HepG2 (cell line): ENCODE results near the gene CTBP1. TPM values are rescaled to one million over a fixed set of nuclear protein-coding genes. Genes with fewer than 3 reads are reported as not detected.

ENCODE experiments used
- ATAC-seq: fragments of 200-7000 bp; cut with Tn5 transposase; 3 replicates; pipeline ENCODE4 v1.9.1; 2020; ENCODE audit warnings: mild to moderate bottlenecking, moderate library complexity
- BruUV-seq: library from RNA; stranded (reverse); fragments of 400-500 nt; replicated peaks from 2 replicates; lab custom pipeline; 2021; lab: Mats Ljungman, UMichigan
- CTCF ChIA-PET: fragments of 300-600 bp; formaldehyde crosslinking; extraction: SDS; loops from one replicate; lab custom pipeline; 2021; ENCODE audit warnings: low total read pairs, inconsistent platforms, low intra/inter-chr PET ratio; lab: Yijun Ruan, JAX
- POLR2A ChIA-PET: fragments of 350-600 bp; sonication (Branson Sonifier 250); formaldehyde crosslinking; loops from one replicate; lab custom pipeline; 2020; ENCODE audit warnings: antibody characterized with exemption, inconsistent platforms; lab: Yijun Ruan, JAX
- DNase-seq: peaks from one replicate; pipeline ENCODE4 v3.0.0-alpha.2; 2015; ENCODE audit warnings: low spot score
- FAIRE-seq: peaks from 3 replicates; lab custom pipeline; 2011; peaks lifted over from hg19 to GRCh38; lab: Jason Lieb, UNC
- H2AFZ ChIP-seq: one replicate; pipeline ENCODE4 v1.6.1; 2011; ENCODE audit warnings: low read length, inconsistent platforms
- H3K27ac ChIP-seq: fragments of 300-600 bp; 3 replicates; pipeline ENCODE4 v1.8.0; 2011; ENCODE audit warnings: mixed run types, mild to moderate bottlenecking, mixed read lengths, low read length, inconsistent platforms; ENCODE audit not compliant: insufficient read depth; ENCODE audit errors: extremely low read length
- H3K27me3 ChIP-seq, 2 experiments: fragments of 200-600 bp in 1 of 2; 2 replicates in 1 of 2; 3 replicates in 1 of 2; pipeline versions ENCODE4 v1.6.0 to v1.8.0; 2011; ENCODE audit warnings: low read length in 2 of 2, mild to moderate bottlenecking in 2 of 2, moderate library complexity in 2 of 2, inconsistent platforms in 1 of 2; ENCODE audit not compliant: insufficient read depth in 2 of 2, control insufficient read depth in 1 of 2
- H3K36me3 ChIP-seq, 2 experiments: fragments of 200-600 bp in 1 of 2; replicated peaks in 1 of 2; 2 replicates in 1 of 2; 3 replicates in 1 of 2; pipeline versions ENCODE4 v1.5.1 to v1.8.0; 2011; ENCODE audit warnings: low read length in 2 of 2, inconsistent platforms in 1 of 2; ENCODE audit not compliant: insufficient read depth in 2 of 2, control insufficient read depth in 1 of 2
- H3K4me1 ChIP-seq: 2 replicates; pipeline ENCODE4 v1.5.1; 2012; ENCODE audit warnings: low read length, inconsistent platforms; ENCODE audit not compliant: insufficient read depth
- H3K4me2 ChIP-seq: 2 replicates; pipeline ENCODE4 v1.6.0; 2011; ENCODE audit warnings: low read depth, low read length, inconsistent platforms
- H3K4me3 ChIP-seq, 3 experiments: fragments of 200-600 bp in 1 of 3; sonication (generic), shearing (Covaris generic) in 1 of 3; replicated peaks in 1 of 3; 2 replicates each; pipeline ENCODE4 v1.5.1; 2011 to 2016; ENCODE audit warnings: low read length in 3 of 3, inconsistent platforms in 2 of 3, low read depth in 2 of 3, mild to moderate bottlenecking in 2 of 3, control low read depth in 1 of 3, mixed read lengths in 1 of 3; ENCODE audit not compliant: insufficient read depth in 1 of 3
- H3K79me2 ChIP-seq: one replicate; pipeline ENCODE4 v1.6.1; 2011; ENCODE audit warnings: low read length, inconsistent platforms; ENCODE audit not compliant: insufficient read depth
- H3K9ac ChIP-seq: 2 replicates; pipeline ENCODE4 v1.6.0; 2011; ENCODE audit warnings: mild to moderate bottlenecking, low read depth, low read length, inconsistent platforms; ENCODE audit not compliant: insufficient read depth
- H3K9me3 ChIP-seq: 2 replicates; pipeline ENCODE4 v1.5.1; 2012; ENCODE audit warnings: mild to moderate bottlenecking, low read length
- H4K20me1 ChIP-seq: 2 replicates; pipeline ENCODE4 v1.6.0; 2011; ENCODE audit warnings: inconsistent platforms, mild to moderate bottlenecking, low read length, moderate library complexity; ENCODE audit not compliant: insufficient read depth
- CERS6 ChIP-seq: sonication (generic); formaldehyde crosslinking; IDR thresholded peaks from 2 replicates; pipeline ENCODE4 v1.5.0; 2020; ENCODE audit warnings: missing genetic modification reagents
- GMEB1 ChIP-seq: sonication (generic); formaldehyde crosslinking; IDR thresholded peaks from 2 replicates; pipeline ENCODE4 v1.5.1; 2020; ENCODE audit warnings: missing genetic modification reagents, mild to moderate bottlenecking, borderline replicate concordance
- RBFOX2 ChIP-seq: fragments of 200-400 bp; formaldehyde crosslinking; IDR thresholded peaks from 2 replicates; pipeline ENCODE4 v1.6.1; 2017; ENCODE audit warnings: low read depth, mild to moderate bottlenecking, low read length
- SIN3B ChIP-seq: fragments of 150-350 bp; IDR thresholded peaks from 2 replicates; pipeline ENCODE4 v1.6.1; 2014; ENCODE audit warnings: low read length
- SOX6 ChIP-seq, 2 experiments: fragments of 450-650 bp in 1 of 2; sonication (generic) in 1 of 2; formaldehyde crosslinking in 1 of 2; IDR thresholded peaks; 2 replicates each; pipeline versions ENCODE4 v1.4.0 to v1.6.1; 2017 to 2020; ENCODE audit warnings: antibody characterized with exemption in 1 of 2, mild to moderate bottlenecking in 1 of 2, missing genetic modification reagents in 1 of 2
- TEAD2 ChIP-seq: sonication (generic); formaldehyde crosslinking; IDR thresholded peaks from 2 replicates; pipeline ENCODE4 v1.9.0; 2021; ENCODE audit warnings: missing genetic modification reagents
- ZBTB14 ChIP-seq: sonication (generic); formaldehyde crosslinking; IDR thresholded peaks from 2 replicates; pipeline ENCODE4 v1.4.0; 2020; ENCODE audit warnings: missing genetic modification reagents
- ZBTB20 ChIP-seq: sonication (generic); formaldehyde crosslinking; IDR thresholded peaks from 2 replicates; pipeline ENCODE4 v1.8.1; 2023; ENCODE audit warnings: missing genetic modification reagents, low read depth, mild to moderate bottlenecking, borderline replicate concordance
- ZNF543 ChIP-seq: sonication (generic); formaldehyde crosslinking; IDR thresholded peaks from 2 replicates; pipeline ENCODE4 v1.4.0; 2020; ENCODE audit warnings: mild to moderate bottlenecking, missing genetic modification reagents
- ZNF569 ChIP-seq: sonication (generic); formaldehyde crosslinking; IDR thresholded peaks from 2 replicates; pipeline ENCODE4 v1.5.0; 2020; ENCODE audit warnings: mild to moderate bottlenecking, missing genetic modification reagents, moderate library complexity, borderline replicate concordance
- ZNF644 ChIP-seq: IDR thresholded peaks from 2 replicates; pipeline ENCODE4 v1.6.1; 2016; ENCODE audit warnings: low read depth
- WGBS: methylation state at CpG from one replicate; pipeline ENCODE4 v1.1.6; 2017; ENCODE audit warnings: low lambda C conversion rate; 5-methylcytosine and 5-hydroxymethylcytosine counted together
- in situ Hi-C: cut with HindIII; loops from 2 replicates; pipeline ENCODE4 v1.10.0; 2017; ENCODE audit warnings: low pct_unique_long_range_greater_than_20kb; ENCODE audit not compliant: extremely low pct_ligation_motif_present
- intact Hi-C: fragments of 100-400 bp; cut with micrococcal nuclease; formaldehyde crosslinking; loops from one replicate; pipeline ENCODE4 v1.10.0; 2022; ENCODE audit not compliant: unreplicated experiment
- polyA plus RNA-seq, 8 experiments: library from polyadenylated mRNA; depleted of rRNA in 3 of 8; stranded (reverse) in 7 of 8; unstranded in 1 of 8; fragments of >200 nt; fragmentation: Illumina TruSeq in 4 of 8; extraction: Trizol in 4 of 8; gene quantifications; 2 replicates each; pipeline versions ENCODE4 v1.2.1 to v1.2.3, GENCODE V29; 2011 to 2016; ENCODE audit warnings: low read depth in 4 of 8, missing spikeins in 1 of 8, mixed read lengths in 1 of 8; ENCODE audit not compliant: insufficient read depth in 1 of 8
- total RNA-seq, 5 experiments: library from RNA; depleted of rRNA; stranded (reverse); fragments of >200 nt; fragmentation: Illumina TruSeq; extraction: Trizol; gene quantifications; 2 replicates each; pipeline ENCODE4 v1.2.3, GENCODE V29; 2016; ENCODE audit warnings: low read depth in 1 of 5
- TF ChIP-seq, protein P1 (sequence below): IDR thresholded peaks from 2 replicates; pipeline ENCODE4 v1.6.1; 2016; ENCODE audit warnings: missing compliant biosample characterization, missing genetic modification reagents, borderline replicate concordance

The CTBP1 gene
- total and polyA plus RNA-seq, 2 of the 13 experiments (the other 11 are each of a cell fraction or from before 2014, with no cell fraction given): 78.5 to 112 TPM

DNA sequence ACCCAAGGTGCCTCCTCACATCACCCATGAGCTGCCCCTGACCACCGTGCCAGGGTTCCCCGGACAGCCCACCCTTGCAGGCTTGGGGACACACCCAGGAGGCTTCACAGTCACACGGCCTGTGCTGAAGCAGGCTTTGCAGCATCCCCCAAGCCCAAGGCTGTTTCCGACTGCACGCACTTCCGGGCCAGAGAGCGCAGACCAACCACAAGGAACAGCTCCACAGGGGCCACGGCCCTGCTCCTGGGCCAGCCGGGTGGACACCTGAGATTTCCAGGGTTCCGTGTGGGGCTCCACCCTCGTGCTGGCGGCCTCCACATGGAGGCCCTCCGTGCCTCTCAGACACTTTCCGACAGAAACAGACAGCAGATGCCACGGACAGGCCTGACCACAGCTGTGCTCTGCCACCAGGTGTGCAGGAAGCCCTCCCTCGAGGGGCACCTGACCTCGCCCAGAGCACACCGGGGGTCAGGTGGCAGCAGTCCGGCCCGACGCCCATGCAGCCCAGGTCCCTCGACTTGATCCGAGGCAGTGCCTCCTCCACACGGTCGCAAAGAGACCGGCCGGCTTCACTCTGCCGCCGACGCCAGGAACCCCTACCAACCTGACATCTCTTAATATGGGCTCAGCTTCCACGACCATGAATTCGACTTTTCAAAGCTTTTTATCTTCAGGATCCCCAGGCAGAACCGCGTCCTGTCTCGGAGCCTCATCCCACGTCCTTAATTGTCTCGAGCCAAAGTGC, 8.0 kb downstream of the CTBP1 start:
- H4K20me1 ChIP-seq: peaks cover 40% of the 10 kb centered on the region; the same call in 1 of the 2 replicates
- H3K79me2 ChIP-seq: peaks cover 59% of the 10 kb centered on the region
- in situ Hi-C loops: no loop called here
- ChIA-PET POLR2A (no interaction called here), CTCF (no interaction called here)
- intact Hi-C loops: no loop called here
- FAIRE-seq (no peak), DNase-seq (no peak), ATAC-seq (no peak)
- H3K27me3 ChIP-seq: no peaks in the 10 kb centered on the region
- H3K9ac ChIP-seq: no peak overlapping the region
- H3K4me3 ChIP-seq: no peak overlapping the region
- no peak overlapping the region for H3K4me2 ChIP-seq
- H3K9me3 ChIP-seq: no peaks in the 10 kb centered on the region
- no peak overlapping the region for H2AFZ ChIP-seq
- H3K4me1 ChIP-seq: peaks cover 11% of the 10 kb centered on the region
- peaks cover 12 to 46% of the 10 kb centered on the region in 2 experiments; a peak in 4 of 5 replicates for H3K36me3 ChIP-seq
- no TSS peak for BruUV-seq
- no peak for TF ChIP-seq SOX6 (IDR thresholded peaks at IDR 0.05)
- TF ChIP-seq SOX6 (CRISPR knock-in tag; IDR thresholded peaks at IDR 0.05): no peak
- no peak for TF ChIP-seq ZNF569 (CRISPR knock-in tag)
- no peak for TF ChIP-seq SIN3B
- TF ChIP-seq ZBTB14 (CRISPR knock-in tag): no peak
- TF ChIP-seq CERS6 (CRISPR knock-in tag): no peak
- TF ChIP-seq, protein P1, sequence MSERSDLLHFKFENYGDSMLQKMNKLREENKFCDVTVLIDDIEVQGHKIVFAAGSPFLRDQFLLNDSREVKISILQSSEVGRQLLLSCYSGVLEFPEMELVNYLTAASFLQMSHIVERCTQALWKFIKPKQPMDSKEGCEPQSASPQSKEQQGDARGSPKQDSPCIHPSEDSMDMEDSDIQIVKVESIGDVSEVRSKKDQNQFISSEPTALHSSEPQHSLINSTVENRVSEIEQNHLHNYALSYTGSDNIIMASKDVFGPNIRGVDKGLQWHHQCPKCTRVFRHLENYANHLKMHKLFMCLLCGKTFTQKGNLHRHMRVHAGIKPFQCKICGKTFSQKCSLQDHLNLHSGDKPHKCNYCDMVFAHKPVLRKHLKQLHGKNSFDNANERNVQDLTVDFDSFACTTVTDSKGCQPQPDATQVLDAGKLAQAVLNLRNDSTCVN (CRISPR knock-in tag): no peak
- TF ChIP-seq TEAD2 (CRISPR knock-in tag): no peak
- TF ChIP-seq GMEB1 (CRISPR knock-in tag): no peak
- TF ChIP-seq ZBTB20 (CRISPR knock-in tag): no peak
- TF ChIP-seq RBFOX2: no peak
- TF ChIP-seq ZNF543 (CRISPR knock-in tag): no peak
- no peak for TF ChIP-seq ZNF644 (CRISPR knock-in tag)
- 95% methylated on average over 15 of the region's 37 CpGs for WGBS
- no peak overlapping the region for H3K27ac ChIP-seq
